ENCODE measurements around the gene RFT1. TPM values are rescaled to one million over a fixed set of nuclear protein-coding genes. Genes with fewer than 3 reads are reported as not detected.

RFT1 gene
- total RNA-seq, 2 donors from 2014 or later, result 11.8 to 12.6 TPM

- intact Hi-C loops (cut with DNase I), result no loop called here
- ATAC-seq (no peak), DNase-seq (no peak)
Measured at GRCh38 chr3:53137835-53138446, 7.7 kb upstream of the RFT1 start.

DNA sequence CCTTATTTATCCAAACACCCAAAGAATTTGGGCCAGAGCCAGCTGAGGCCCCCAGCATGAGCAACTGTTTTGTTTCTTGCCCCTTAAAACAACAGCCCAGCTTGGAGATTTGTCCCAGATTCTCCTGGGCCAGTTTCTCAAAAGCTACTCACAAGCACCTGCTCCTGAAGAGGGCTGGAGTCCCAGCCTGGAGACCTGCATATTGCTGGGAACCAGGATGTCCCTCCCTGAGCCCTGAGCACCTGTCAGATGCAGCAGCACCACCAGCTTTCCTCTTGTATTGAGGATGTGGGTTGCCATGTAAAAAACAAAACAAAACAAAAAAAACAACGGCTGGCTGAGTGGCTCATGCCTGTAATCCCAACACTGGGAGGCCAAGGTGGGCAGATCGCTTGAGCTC, 7.0 kb upstream of the RFT1 start:
- DNase-seq (no peak), ATAC-seq (no peak)
- intact Hi-C loops (cut with DNase I), result no loop called here

GRCh38 chr3:53134631-53135232, 4.5 kb upstream of the RFT1 start:
- peak; percentile 67 to 73 for ATAC-seq
- intact Hi-C loops (cut with DNase I), result loop anchor here (5.0 kb wide), 1 partner anchor 63 kb away; no protein-coding TSS in a partner anchor
- DNase-seq, result peak; percentile 75

GRCh38 chr3:53132347-53132746, 2.1 kb upstream of the RFT1 start:
- DNase-seq (no peak), ATAC-seq (no peak)
- intact Hi-C loops (cut with DNase I), result loop anchor here (5.0 kb wide), 1 partner anchor 65 kb away; no protein-coding TSS in a partner anchor

- intact Hi-C loops (cut with DNase I), result loop anchor here (5.0 kb wide), 1 partner anchor 66 kb away; no protein-coding TSS in a partner anchor
- no peak for DNase-seq
- ATAC-seq, result no peak
Measured at GRCh38 chr3:53131096-53131495, 861 bp upstream of the RFT1 start.

DNA sequence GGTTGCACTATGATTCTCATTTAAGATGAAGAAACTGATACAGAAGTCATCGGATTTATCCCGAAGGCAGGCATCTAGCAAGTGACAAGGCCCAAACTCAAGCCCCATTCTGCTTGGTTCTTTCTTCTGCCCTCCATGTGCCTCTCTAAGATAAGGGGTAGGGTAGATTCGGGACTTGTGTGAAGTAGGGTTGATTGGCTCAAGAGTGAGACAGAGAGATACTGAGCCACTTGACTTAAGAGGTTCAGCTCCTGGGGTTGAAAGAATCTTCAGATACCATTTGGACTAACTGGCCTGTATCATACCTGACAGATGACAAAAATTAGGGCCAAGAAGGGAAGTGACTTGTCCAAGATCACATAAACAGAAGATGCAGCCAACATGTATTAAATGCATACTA, 891 bp downstream of the RFT1 start:
- intact Hi-C loops (cut with DNase I), result no loop called here
- peak in 1 of 2 donors; percentile 3 for ATAC-seq
- no peak for DNase-seq

- DNase-seq, result no peak
- intact Hi-C loops (cut with DNase I), result no loop called here
- no peak for ATAC-seq
Measured at GRCh38 chr3:53126601-53127000, 3.6 kb downstream of the RFT1 start.

GRCh38 chr3:53123953-53124352, 6.3 kb downstream of the RFT1 start:
- DNase-seq (no peak), ATAC-seq (no peak)
- intact Hi-C loops (cut with DNase I), result no loop called here

- intact Hi-C loops (cut with DNase I), result no loop called here
- no peak for DNase-seq
- no peak for ATAC-seq
Measured at GRCh38 chr3:53123510-53123909, 6.7 kb downstream of the RFT1 start.

GRCh38 chr3:53122933-53123305, 7.3 kb downstream of the RFT1 start:
- intact Hi-C loops (cut with DNase I), result no loop called here
- ATAC-seq, result peak in 1 of 2 donors; percentile 20

DNA sequence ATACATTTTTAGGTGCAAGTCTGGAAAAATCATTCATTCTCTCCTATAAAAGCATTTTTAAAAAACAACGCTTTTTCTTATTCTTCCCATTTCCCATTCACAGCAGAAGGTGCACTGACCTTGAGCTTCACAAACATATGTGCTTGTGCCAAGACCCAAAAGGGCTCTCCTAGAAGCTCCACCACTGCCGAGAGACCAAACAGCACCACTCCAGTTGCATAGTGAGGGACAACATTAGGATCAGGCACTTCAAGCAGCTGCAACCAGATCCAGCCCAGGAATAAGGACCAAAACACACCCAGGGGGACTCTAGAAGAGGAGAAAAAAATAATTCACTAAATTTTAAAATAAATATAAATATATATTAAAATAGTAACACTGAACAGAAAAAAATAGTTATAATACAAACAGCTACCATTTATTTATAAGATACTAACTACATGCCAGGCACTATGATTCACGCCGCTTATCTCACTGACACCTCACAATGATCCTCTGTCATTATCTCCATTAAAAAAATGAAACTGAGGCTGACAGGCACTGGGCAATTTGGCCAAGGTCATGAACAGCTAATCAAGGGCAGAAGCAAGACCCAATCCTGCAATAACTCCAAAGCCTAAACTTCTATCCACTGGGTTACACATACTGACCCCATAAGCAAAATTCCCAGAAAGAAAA, 7.8 kb downstream of the RFT1 start:
- ATAC-seq, result peak; percentile 66 to 70
- intact Hi-C loops (cut with DNase I), result no loop called here

More at GRCh38 chr3:53122933-53123305, 7.3 kb downstream of the RFT1 start:
- no peak for DNase-seq

DNA sequence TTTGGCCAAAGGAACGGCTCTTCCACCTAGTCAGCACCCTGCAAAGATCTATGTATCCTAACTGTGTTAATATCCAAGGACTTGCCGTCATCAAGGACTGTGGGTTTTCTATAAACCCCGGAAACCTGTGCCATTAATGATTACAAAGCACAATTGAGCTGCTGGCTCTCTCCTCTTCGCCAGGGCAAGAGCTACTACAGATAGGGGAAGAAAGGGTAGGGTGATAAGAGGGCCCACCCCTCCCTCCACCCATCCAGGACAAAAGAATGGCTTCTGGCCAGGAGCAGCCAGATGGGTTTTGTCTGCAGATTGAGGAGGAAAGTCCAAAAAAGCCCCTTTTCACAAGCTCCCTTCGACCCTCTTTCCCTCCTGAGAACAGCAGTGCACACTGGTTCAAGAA, 9.9 kb downstream of the RFT1 start:
- DNase-seq (no peak), ATAC-seq (no peak)
- intact Hi-C loops (cut with DNase I), result no loop called here

More for the DNA sequence above, 7.8 kb downstream of the RFT1 start:
- no peak for DNase-seq

DNA sequence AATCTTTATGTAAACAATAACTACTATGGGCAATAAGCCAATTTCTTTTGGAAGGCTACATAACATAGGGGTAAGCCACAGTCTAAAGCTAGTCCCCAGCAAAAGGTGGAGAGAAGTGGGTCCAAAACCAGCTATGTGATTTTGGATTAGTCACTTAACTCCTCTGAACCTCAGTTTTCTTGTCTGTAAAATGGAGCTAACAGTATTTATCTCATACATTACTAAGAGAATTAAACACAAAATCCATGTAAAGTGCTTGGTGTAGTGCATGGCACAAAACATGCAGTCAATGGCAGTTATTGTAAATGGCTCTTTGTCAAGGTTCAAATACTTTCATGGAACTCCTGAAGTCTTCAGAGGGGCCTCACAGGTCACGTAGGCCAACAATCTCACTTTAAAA, 13.3 kb downstream of the RFT1 start:
- intact Hi-C loops (cut with DNase I), result no loop called here
- no peak for DNase-seq
- no peak for ATAC-seq

- intact Hi-C loops (cut with DNase I), result loop anchor here (1.0 to 2.0 kb wide), 2 partner anchors 82 kb away; no protein-coding TSS in a partner anchor
- no peak for DNase-seq
- ATAC-seq, result no peak
Measured at GRCh38 chr3:53114412-53115074, 15.7 kb downstream of the RFT1 start.

DNA sequence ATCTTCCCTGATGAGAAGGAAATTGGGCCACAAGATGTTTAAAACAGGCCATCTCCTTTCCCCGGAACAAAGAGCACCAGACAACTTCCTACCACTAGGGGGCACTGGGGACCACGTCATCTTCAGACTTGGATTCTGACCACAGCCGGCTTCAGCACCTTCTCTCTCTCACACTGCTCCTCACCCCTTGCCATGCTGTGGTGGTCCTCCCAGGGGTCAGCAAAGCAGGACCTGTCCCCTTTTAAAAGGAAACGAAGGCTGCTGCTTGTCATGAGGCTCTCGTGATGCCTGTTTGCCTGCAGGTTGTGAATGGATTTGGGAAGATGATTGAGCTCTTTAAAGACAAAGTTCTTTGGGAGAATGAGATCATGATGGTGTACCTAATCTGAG, 16.2 kb downstream of the RFT1 start:
- intact Hi-C loops (cut with DNase I), result loop anchor here (1.0 to 2.0 kb wide), 2 partner anchors 82 to 83 kb away; no protein-coding TSS in a partner anchor
- ATAC-seq, result peak; percentile 83 to 85

GRCh38 chr3:53113293-53114010, 16.8 kb downstream of the RFT1 start:
- DNase-seq (peak; percentile 70), ATAC-seq (peak; percentile 78 to 82)
- intact Hi-C loops (cut with DNase I), result loop anchor here (1.0 to 2.0 kb wide), 2 partner anchors 83 kb away; no protein-coding TSS in a partner anchor

More for the DNA sequence above, 16.2 kb downstream of the RFT1 start:
- DNase-seq, result peak; percentile 82

DNA sequence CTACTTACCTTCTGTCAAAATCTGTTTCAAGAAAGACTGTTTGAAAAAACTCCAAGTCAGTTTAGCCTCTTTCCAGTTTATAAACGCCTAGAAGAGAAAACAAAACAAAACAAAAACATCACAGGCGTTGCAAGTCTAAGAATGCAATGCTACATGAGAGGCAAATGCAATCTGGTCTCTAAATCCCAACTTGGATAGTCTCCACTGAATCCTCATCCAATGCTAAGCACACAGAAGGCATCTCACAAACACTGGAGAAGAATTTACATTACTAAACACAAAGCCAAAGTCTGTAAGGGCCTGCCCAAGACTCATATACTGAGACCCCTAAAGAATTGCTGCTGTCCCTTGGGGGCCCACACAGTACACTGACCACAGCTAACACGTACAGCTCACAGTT, 18.4 kb downstream of the RFT1 start:
- DNase-seq (no peak), ATAC-seq (no peak)
- intact Hi-C loops (cut with DNase I), result no loop called here

- DNase-seq (peak; percentile 55), ATAC-seq (peak; percentile 43 to 56)
- intact Hi-C loops (cut with DNase I), result no loop called here
Measured at GRCh38 chr3:53109891-53110771, 20.1 kb downstream of the RFT1 start.

Measured in left cardiac atrium (tissue), 4 donors.